NOMO-1 treated with DMSO at 0.1 percent for 48 hours (cell line): Measurements from ENCODE around the gene C1orf56.
"Not testable (repeated sequence)": the region's sequence is repeated elsewhere in the genome, so short reads cannot be mapped to it uniquely, and the experiment has no call there.

Source experiments
- DNase-seq: peaks from one replicate; lab custom pipeline; 2025; ENCODE audit not compliant: unreplicated experiment; lab: John Stamatoyannopoulos, UW

The C1orf56 gene

DNA sequence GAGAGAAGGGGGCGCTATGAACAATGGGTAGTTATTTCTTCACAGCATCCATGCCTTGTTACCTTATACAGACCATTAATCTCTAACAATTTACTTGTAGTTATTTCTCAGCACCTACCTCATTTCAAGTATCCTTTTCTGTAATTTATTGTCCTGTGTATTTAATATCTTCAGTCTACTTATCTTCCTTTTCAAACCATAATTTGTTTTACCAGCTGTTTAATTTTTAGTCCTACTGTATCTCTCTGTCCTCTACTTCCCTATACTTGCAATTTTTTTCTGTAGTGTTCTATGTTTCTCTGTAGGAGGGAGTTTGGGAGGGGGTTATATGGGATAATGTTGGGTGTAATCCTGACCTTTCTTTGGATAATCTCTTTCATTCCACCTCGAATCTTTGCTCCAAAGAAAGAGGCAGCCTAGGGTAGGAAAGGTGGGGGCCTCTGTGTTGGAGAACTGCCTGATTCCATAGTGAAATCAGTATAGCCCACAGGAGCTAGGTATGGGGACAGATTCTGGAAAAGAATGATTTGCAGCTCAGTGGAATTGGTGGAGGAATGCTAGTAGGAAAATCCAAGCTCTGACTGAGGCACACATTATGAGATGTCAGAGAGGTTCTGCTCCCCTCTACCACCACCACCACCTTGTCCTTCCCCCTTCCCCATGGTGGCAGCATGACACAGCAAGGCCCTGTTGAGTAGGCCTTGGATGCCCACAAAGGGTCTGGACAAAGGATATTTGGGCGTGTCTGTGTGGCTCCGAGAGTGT lies 13.3 kb downstream of the C1orf56 start:
- DNase-seq, result no peak

DNA sequence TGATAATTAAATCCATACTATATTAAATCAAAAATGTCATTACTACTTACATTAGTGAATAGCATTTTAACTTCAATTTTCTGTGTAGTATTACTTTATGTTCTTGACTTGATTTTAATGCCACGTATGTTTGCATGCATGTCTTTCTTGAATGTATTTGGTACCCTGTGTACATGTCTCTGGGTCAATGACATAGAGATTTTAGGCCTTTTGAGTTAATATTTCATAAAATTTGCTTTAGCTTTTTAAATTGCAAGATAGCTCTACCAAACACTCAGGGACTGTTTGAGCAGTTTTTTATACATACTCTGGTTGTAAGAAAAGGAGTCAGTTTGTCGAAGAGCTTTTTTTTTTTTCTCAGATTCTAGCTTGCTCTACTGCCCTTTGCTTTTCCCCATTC lies 14.2 kb downstream of the C1orf56 start:
- DNase-seq, result no peak

DNA sequence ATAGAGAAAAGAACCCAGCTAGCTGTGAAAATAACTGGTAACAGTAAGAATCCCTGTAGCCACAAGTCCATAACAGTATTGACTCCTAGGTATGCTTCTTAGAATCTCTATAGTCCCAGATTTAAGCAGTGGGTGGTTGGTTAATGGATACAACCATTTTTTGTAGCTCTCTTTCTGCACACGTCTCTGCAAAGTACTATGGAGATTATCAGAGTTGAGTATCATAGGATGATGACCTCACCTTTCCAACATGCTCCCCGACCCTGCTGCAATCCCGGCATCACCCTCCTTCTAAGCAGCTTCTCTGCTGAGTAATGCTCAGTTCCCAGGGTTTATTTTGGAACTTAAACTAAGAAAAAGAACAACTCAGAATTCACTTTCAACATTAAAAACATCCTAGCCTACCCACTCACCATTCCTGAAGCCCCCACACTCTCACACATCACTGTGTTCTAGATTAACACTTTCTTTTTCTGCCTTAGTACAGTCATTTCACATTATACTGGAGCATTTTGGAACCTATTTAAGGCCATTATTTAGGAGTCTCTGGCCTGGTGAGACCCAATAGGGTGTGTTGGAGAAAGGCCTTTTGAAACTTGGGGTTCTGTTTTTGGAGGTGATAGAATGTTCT lies 15.3 kb downstream of the C1orf56 start:
- DNase-seq, result no peak

DNA sequence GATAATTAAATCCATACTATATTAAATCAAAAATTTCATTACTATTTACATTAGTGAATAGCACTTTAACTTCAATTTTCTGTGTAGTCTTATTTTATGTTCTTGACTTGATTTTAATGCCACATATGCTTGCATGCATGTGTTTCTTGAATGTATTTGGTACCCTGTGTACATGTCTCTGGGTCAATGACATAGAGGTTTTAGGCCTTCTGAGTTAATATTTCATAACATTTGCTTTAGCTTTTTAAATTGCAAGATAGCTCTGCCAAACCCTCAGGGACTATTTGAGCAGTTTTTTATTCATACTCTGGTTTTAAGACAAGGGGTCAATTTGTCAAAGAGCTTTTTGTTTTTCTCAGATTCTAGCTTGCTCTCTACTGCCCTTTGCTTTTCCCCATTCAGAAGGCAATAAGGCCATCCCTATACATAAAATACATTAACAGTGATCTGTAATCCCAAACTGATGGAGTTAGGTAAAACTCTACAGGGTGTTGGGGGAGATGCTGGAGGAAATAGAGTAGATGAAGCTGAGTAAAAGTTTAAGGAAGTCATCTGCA lies 17.6 kb downstream of the C1orf56 start:
- DNase-seq, result no peak

DNA sequence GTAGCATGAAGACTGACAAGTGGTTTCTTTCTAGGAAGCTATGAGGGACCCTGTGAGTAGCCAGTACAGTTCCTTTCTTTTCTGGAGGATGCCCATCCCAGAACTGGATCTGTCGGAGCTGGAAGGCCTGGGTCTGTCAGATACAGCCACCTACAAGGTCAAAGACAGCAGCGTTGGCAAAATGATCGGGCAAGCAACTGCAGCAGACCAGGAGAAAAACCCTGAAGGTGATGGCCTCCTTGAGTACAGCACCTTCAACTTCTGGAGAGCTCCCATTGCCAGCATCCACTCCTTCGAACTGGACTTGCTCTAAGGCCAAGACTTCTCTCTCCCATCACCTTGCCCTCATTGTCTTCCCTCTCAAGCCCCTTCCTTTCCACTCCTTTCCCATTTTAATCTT lies 19.6 kb downstream of the C1orf56 start:
- no peak for DNase-seq

DNA sequence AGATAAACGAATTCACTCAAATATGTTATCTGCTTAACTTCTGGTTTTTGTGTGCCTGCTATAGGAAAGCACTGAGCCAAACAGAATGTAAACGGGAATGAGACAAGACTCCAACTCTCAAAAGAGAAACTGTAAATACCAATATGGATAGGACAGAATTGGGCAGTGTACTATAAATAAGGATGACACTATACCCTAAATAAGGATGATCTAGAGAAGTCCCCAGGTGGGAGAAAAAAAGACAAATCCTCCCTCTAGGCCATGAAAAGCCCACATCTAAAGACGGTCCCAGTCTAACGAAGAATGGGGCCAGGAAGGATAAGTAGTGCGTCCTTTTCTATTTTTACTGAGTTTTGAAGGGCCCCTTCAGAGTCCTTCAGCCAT lies 21.5 kb downstream of the C1orf56 start:
- DNase-seq, result no peak

DNA sequence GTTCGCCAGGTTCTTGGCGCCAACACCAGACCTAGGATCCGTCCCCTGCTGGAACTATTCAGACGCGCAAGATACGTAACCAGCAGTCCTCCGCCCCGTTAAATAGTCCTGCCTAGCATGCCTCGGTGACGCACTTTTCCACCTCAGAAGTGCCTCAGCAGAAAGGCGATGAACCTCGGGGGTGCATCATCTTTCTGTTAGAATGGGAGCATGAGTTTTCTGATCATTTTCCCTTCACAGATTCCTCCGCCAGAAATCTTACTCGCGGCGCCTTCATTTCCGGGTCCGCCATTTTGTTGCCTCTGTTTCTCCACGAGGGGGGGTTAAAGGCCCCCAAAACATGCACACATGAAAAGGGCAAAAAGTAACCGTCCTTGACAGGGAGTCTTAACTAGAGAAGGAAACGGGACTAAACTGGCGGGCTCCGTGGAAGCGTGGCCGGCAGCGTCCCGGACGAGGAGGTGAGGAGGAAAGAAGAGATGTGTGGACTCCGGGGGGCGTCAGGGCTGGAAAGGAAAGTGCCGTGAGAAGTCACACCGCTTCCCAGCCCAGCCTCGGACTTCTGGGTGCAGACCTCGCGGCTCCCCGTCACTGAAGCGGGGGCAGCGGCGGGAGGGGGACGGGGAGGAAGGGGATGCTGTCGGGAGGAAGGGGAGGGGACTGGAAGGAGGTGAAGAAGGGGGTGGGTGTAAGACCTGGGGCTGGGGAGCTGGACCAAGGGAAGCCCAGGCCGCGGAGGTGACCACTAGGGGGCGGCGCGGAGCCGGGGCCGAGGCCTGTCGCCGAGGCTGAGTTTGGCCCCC lies 23.1 kb downstream of the C1orf56 start, which contains the start of gene GABPB2:
Gene GABPB2, plus strand, starts transcription at position 288 of the 803 bp plus-strand sequence. CDS start 17,429 bp downstream, outside the sequence.
- peak; percentile 89 for DNase-seq

DNA sequence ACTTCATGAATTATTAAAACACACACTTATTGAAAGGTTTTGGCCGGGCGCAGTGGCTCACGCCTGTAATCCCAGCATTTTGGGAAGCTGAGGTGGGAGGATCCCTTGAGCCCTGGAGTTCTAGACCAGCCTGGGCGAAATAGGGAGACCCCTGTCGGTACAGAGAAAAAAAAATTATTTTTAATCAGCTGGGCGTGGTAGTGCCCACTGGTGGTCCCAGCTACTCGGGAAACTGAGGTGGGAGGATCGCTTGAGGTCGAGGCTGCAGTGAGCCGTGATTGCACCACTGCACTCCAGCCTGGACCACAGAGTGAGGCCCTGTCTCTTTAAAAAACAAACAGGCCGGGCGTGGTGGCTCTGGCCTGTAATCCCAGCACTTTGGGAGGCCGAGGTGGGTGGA lies 24.7 kb downstream of the C1orf56 start:
- no peak for DNase-seq

DNA sequence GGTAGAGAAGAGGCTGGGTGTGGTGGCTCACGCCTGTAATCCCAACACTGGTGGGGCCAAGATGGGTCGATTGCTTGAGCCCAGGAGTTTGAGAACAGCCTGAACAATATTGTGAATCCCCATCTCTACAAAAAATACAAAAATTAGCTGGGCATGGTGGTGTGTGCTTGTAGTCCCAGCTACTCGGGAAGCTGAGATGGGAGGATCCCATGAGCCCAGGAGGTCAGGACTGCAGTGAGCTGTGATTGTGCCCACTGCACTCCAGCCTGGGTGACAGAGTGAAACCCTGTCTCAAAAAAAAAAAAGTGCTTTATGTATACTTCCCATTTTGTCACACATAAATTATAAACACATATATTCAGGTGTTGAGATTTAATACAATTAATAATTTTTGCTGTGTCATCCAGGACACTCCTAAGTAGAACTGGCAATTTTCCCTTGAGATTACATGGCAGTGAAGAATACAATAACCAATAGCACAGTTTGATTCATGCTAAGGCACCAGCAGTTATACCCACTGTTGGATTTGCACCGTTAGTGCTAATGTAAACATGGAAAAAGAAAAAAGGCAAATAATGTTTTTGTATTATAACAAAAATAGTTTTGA lies 38.5 kb downstream of the C1orf56 start:
- DNase-seq, result no peak

DNA sequence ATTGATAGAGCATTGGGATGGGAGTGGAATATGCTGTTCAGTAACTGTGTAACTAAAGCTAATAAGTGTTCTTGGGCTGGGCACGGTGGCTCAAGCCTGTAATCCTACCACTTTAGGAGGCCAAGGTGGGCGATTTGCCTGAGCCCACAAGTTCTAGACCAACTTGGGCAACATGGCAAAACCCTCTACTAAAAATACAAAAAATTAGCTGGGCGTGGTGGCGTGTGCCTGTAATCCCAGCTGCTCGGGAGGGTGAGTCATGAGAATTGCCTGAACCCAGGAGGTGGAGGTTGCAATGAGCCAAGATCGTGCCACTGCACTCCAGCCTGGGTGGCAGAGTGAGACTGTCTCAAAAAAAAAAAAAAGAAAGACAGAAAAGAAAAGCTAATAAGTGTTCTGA lies 49.9 kb downstream of the C1orf56 start:
- DNase-seq, result not testable (repeated sequence)

DNA sequence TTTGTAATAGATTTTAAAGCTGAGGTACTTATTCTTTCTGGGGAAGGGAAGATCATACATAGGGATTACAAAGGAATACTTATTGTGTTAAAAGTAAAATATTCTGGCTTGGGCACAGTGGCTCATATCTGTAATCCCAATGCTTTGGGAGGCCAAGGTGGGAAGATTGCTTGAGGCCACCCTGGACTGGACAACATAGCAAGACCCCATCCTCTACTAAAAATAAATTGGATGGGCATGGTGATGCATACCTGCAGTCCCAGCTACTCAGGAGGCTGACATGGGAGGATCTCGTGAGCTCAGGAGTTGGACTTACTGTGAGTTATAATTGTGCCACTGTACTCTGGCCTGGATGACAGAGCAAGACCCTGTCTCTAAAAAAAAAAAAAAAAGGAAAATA lies 50.6 kb downstream of the C1orf56 start:
- no peak for DNase-seq
